HCT116 (cell line): Measurements from ENCODE around the gene NAXE. TPM values are rescaled to one million over a fixed set of nuclear protein-coding genes. Genes with fewer than 3 reads are reported as not detected.

ENCODE experiments used
- ATAC-seq: fragments of 200-7000 bp; cut with Tn5 transposase; 2 replicates; pipeline ENCODE4 v1.9.1; 2020; ENCODE audit warnings: mild to moderate bottlenecking, moderate library complexity
- BruUV-seq: library from RNA; stranded (reverse); fragments of 400-500 nt; replicated peaks from 2 replicates; lab custom pipeline; 2021; lab: Mats Ljungman, UMichigan
- CTCF ChIA-PET: fragments of 300-600 bp; sonication (Branson Sonifier 250); formaldehyde crosslinking; loops from one replicate; lab custom pipeline; 2021; ENCODE audit warnings: antibody characterized with exemption; lab: Charles Lee
- POLR2A ChIA-PET: fragments of 300-600, 350-600 bp; sonication (Branson Sonifier 250); formaldehyde crosslinking; loops from one replicate; lab custom pipeline; 2021; ENCODE audit warnings: antibody characterized with exemption; lab: Charles Lee
- RAD21 ChIA-PET, 2 experiments: fragments of 300-600 bp; sonication (Branson Sonifier 250); formaldehyde crosslinking; loops; one replicate each; lab custom pipeline; 2023; ENCODE audit warnings: low total read pairs in 2 of 2; ENCODE audit not compliant: uncharacterized antibody in 2 of 2, unreplicated experiment in 2 of 2, low non-redundant PET in 1 of 2; lab: Charles Lee
- DNase-seq: peaks from one replicate; pipeline ENCODE4 v3.0.0-alpha.2; 2010; ENCODE audit warnings: low read depth, low spot score
- H2AFZ ChIP-seq: fragments of 200-600 bp; shearing (Covaris generic), sonication (generic); 2 replicates; pipeline ENCODE4 v1.6.1; 2017; ENCODE audit warnings: low read depth, mixed run types, mixed read lengths, antibody characterized with exemption, low read length; ENCODE audit not compliant: poor library complexity, severe bottlenecking
- H3K27ac ChIP-seq: 2 replicates; pipeline ENCODE4 v1.5.1; 2012; ENCODE audit warnings: low read depth, low read length
- H3K27me3 ChIP-seq: fragments of 200-600 bp; sonication (generic); 2 replicates; pipeline ENCODE4 v1.6.1; 2016; ENCODE audit warnings: mixed run types, low read length, mixed read lengths; ENCODE audit not compliant: insufficient read depth
- H3K36me3 ChIP-seq, 2 experiments: fragments of 200-500 bp in 1 of 2; fragments of 200-600 bp in 1 of 2; sonication (Bioruptor generic) in 1 of 2; sonication (generic) in 1 of 2; 2 replicates each; pipeline versions ENCODE4 v1.5.1 to v1.6.1; 2014 to 2016; ENCODE audit warnings: low read length in 2 of 2, inconsistent platforms in 1 of 2, mixed read lengths in 1 of 2, mixed run types in 1 of 2; ENCODE audit not compliant: insufficient read depth in 2 of 2, control insufficient read depth in 1 of 2
- H3K4me1 ChIP-seq, 2 experiments: fragments of 200-600 bp in 1 of 2; sonication (generic) in 1 of 2; 2 replicates each; pipeline versions ENCODE4 v1.5.1 to v1.6.1; 2012 to 2017; ENCODE audit warnings: low read length in 2 of 2, inconsistent platforms in 1 of 2, mild to moderate bottlenecking in 1 of 2, mixed read lengths in 1 of 2, mixed run types in 1 of 2, moderate library complexity in 1 of 2; ENCODE audit not compliant: insufficient read depth in 2 of 2, control insufficient read depth in 1 of 2
- H3K4me2 ChIP-seq: fragments of 200-600 bp; sonication (generic); 2 replicates; pipeline ENCODE4 v1.6.1; 2017; ENCODE audit warnings: mixed run types, low read length, mixed read lengths
- H3K4me3 ChIP-seq, 2 experiments: fragments of 200-600 bp in 1 of 2; sonication (generic) in 1 of 2; replicated peaks in 1 of 2; 2 replicates each; pipeline ENCODE4 v1.5.1; 2011 to 2016; ENCODE audit warnings: low read length in 2 of 2, control low read depth in 1 of 2, low read depth in 1 of 2, mild to moderate bottlenecking in 1 of 2, mixed read lengths in 1 of 2, mixed run types in 1 of 2
- H3K79me2 ChIP-seq: fragments of 200-600 bp; sonication (generic); 2 replicates; pipeline ENCODE4 v1.6.1; 2017; ENCODE audit warnings: mild to moderate bottlenecking, mixed run types, low read length, moderate library complexity, mixed read lengths; ENCODE audit not compliant: insufficient read depth
- H3K9ac ChIP-seq: fragments of 200-600 bp; sonication (generic); 2 replicates; pipeline ENCODE4 v1.6.1; 2016; ENCODE audit warnings: low read length, mixed read lengths
- H3K9me2 ChIP-seq: fragments of 200-600 bp; sonication (generic), shearing (Covaris generic); 2 replicates; pipeline ENCODE4 v1.6.1; 2017; ENCODE audit warnings: mixed run types, mild to moderate bottlenecking, moderate library complexity; ENCODE audit not compliant: insufficient read depth
- H3K9me3 ChIP-seq, 2 experiments: fragments of 200-500 bp in 1 of 2; fragments of 200-600 bp in 1 of 2; sonication (Bioruptor generic) in 1 of 2; sonication (generic) in 1 of 2; 2 replicates each; pipeline ENCODE4 v1.6.1; 2014 to 2017; ENCODE audit warnings: low read length in 2 of 2, mixed read lengths in 2 of 2, inconsistent platforms in 1 of 2, low read depth in 1 of 2, mild to moderate bottlenecking in 1 of 2, mixed run types in 1 of 2, moderate library complexity in 1 of 2; ENCODE audit not compliant: control insufficient read depth in 1 of 2, insufficient read depth in 1 of 2
- H4K20me1 ChIP-seq: fragments of 200-600 bp; sonication (generic), shearing (Covaris generic); 2 replicates; pipeline ENCODE4 v1.6.1; 2017; ENCODE audit warnings: mixed run types, mild to moderate bottlenecking, moderate library complexity; ENCODE audit not compliant: insufficient read depth
- ATF3 ChIP-seq: IDR thresholded peaks from 2 replicates; pipeline ENCODE4 v1.6.1; 2012
- CEBPB ChIP-seq: IDR thresholded peaks from 2 replicates; pipeline ENCODE4 v1.6.1; 2012; ENCODE audit warnings: low read depth
- CTCF ChIP-seq, 3 experiments: fragments of 200-600 bp in 1 of 3; sonication (generic) in 1 of 3; IDR thresholded peaks in 2 of 3; conservative IDR thresholded peaks in 1 of 3; 2 replicates each; pipeline ENCODE4 v1.5.1; 2012 to 2017; ENCODE audit warnings: low read depth in 2 of 3, low read length in 2 of 3, antibody characterized with exemption in 1 of 3, borderline replicate concordance in 1 of 3, control low read depth in 1 of 3, mild to moderate bottlenecking in 1 of 3, mixed read lengths in 1 of 3, mixed run types in 1 of 3, moderate library complexity in 1 of 3; ENCODE audit not compliant: insufficient read depth in 1 of 3
- EGR1 ChIP-seq: IDR thresholded peaks from 2 replicates; pipeline ENCODE4 v1.6.1; 2012; ENCODE audit warnings: low read depth
- EZH2 ChIP-seq: fragments of 200-600 bp; sonication (generic); IDR thresholded peaks from 2 replicates; pipeline ENCODE4 v1.6.1; 2017; ENCODE audit warnings: antibody characterized with exemption, mixed run types
- FOSL1 ChIP-seq: IDR thresholded peaks from 2 replicates; pipeline ENCODE4 v1.6.1; 2012; ENCODE audit warnings: low read depth
- JUND ChIP-seq: IDR thresholded peaks from 2 replicates; pipeline ENCODE4 v1.6.1; 2012
- MAX ChIP-seq: IDR thresholded peaks from 2 replicates; pipeline ENCODE4 v1.6.1; 2012
- POLR2A ChIP-seq: IDR thresholded peaks from 2 replicates; pipeline ENCODE4 v1.7.0; 2011; ENCODE audit warnings: borderline replicate concordance; ENCODE audit not compliant: insufficient read depth, insufficient read length; ENCODE audit errors: extremely low read depth
- RAD21 ChIP-seq: IDR thresholded peaks from 2 replicates; pipeline ENCODE4 v1.6.1; 2012; ENCODE audit warnings: low read depth, mild to moderate bottlenecking
- SIN3A ChIP-seq: IDR thresholded peaks from 2 replicates; pipeline ENCODE4 v1.6.1; 2012; ENCODE audit warnings: low read depth
- SP1 ChIP-seq: IDR thresholded peaks from 2 replicates; pipeline ENCODE4 v1.6.1; 2012; ENCODE audit warnings: low read depth
- SRF ChIP-seq: IDR thresholded peaks from 2 replicates; pipeline ENCODE4 v1.6.1; 2012; ENCODE audit warnings: low read depth
- TCF7L2 ChIP-seq: IDR thresholded peaks from 2 replicates; pipeline ENCODE4 v1.7.0; 2011; ENCODE audit warnings: borderline replicate concordance, inconsistent platforms; ENCODE audit not compliant: insufficient read depth, insufficient read length; ENCODE audit errors: extremely low read depth
- ZBTB33 ChIP-seq: IDR thresholded peaks from 2 replicates; pipeline ENCODE4 v1.6.1; 2011; ENCODE audit warnings: mild to moderate bottlenecking, low read length, moderate library complexity; ENCODE audit not compliant: insufficient replicate concordance; ENCODE audit errors: extremely low read depth
- ZFX ChIP-seq: fragments of 450-650 bp; IDR thresholded peaks from 2 replicates; pipeline ENCODE4 v1.6.1; 2017
- ZNF274 ChIP-seq: fragments of 200-500 bp; sonication (Bioruptor generic); IDR thresholded peaks from 2 replicates; pipeline ENCODE4 v1.6.1; 2014; ENCODE audit warnings: mild to moderate bottlenecking, low read depth, low read length, inconsistent platforms
- intact Hi-C: fragments of 100-400 bp; cut with micrococcal nuclease; formaldehyde crosslinking; loops from 2 replicates; pipeline ENCODE4 v1.10.0; 2022
- total RNA-seq: library from RNA; stranded (reverse); gene quantifications from one replicate; pipeline ENCODE4 v1.2.1, GENCODE V29; 2021; ENCODE audit not compliant: unreplicated experiment

NAXE gene
- total RNA-seq, 1 experiment from 2014 or later, result 139 TPM

- no peak overlapping the region for H3K4me2 ChIP-seq
- CTCF ChIA-PET, result no interaction called here
- peaks cover 0 to 17% of the 10 kb centered on the region in 2 experiments; a peak in 2 of 4 replicates for H3K4me1 ChIP-seq
- no peaks in the 10 kb centered on the region for H3K27me3 ChIP-seq
- ATAC-seq (no peak), DNase-seq (no peak)
- H3K9me3 ChIP-seq, result no peaks in the 10 kb centered on the region
- H3K9me2 ChIP-seq, result no peaks in the 10 kb centered on the region
- RAD21 ChIA-PET, result no interaction called here
- POLR2A ChIA-PET, result no interaction called here
- intact Hi-C loops, result no loop called here
- BruUV-seq, result no TSS peak
- no peak overlapping the region for H3K9ac ChIP-seq
- no peaks in the 10 kb centered on the region for H3K79me2 ChIP-seq
- TF ChIP-seq SP1, result no peak
- TF ChIP-seq SRF, result no peak
- no peak for TF ChIP-seq CTCF (IDR thresholded peaks at IDR 0.05 in 2 of 3, conservative IDR thresholded peaks at IDR 0.05 in 1 of 3; ENCODE audit: borderline replicate concordance in 1 of 3, insufficient read depth in 1 of 3, low read depth in 2 of 3, low read length in 2 of 3)
- TF ChIP-seq TCF7L2, result no peak
- no peak for TF ChIP-seq EGR1
- TF ChIP-seq ZBTB33, result no peak
- TF ChIP-seq RAD21, result no peak
- no peak for TF ChIP-seq ATF3
- TF ChIP-seq EZH2, result no peak
- no peak for TF ChIP-seq SIN3A
- no peak for TF ChIP-seq ZNF274
- TF ChIP-seq ZFX, result no peak
- no peak for TF ChIP-seq FOSL1
- TF ChIP-seq MAX, result no peak
- TF ChIP-seq POLR2A, result no peak
- TF ChIP-seq CEBPB, result no peak
- no peak for TF ChIP-seq JUND
- TF ChIP-seq, all 23 proteins: peak for 0
- H3K27ac ChIP-seq, result no peak overlapping the region
- H3K36me3 ChIP-seq, result peaks cover 15 to 26% of the 10 kb centered on the region in 2 experiments; a peak in 3 of 4 replicates
- H2AFZ ChIP-seq, result no peak overlapping the region
- no peaks in the 10 kb centered on the region for H4K20me1 ChIP-seq
- H3K4me3 ChIP-seq, result no peak overlapping the region
Measured at GRCh38 chr1:156555715-156556114, 35.9 kb upstream of the NAXE start.
